HFF-Myc (cell line): ENCODE data around the gene CHODL.

Experiments used
- DNase-seq: peaks from one replicate; pipeline ENCODE4 v3.0.0-alpha.2; 2011; ENCODE audit warnings: low read depth; ENCODE audit errors: extremely low read depth
- H3K4me3 ChIP-seq: replicated peaks from 2 replicates; pipeline ENCODE4 v1.5.1; 2011; ENCODE audit warnings: low read depth, mild to moderate bottlenecking, control low read depth, low read length
- TF ChIP-seq, protein P1 (sequence below): IDR thresholded peaks from 2 replicates; pipeline ENCODE4 v1.5.1; 2012; ENCODE audit warnings: mild to moderate bottlenecking, low read depth, low read length, control low read depth; ENCODE audit errors: missing control alignments

CHODL gene

DNA sequence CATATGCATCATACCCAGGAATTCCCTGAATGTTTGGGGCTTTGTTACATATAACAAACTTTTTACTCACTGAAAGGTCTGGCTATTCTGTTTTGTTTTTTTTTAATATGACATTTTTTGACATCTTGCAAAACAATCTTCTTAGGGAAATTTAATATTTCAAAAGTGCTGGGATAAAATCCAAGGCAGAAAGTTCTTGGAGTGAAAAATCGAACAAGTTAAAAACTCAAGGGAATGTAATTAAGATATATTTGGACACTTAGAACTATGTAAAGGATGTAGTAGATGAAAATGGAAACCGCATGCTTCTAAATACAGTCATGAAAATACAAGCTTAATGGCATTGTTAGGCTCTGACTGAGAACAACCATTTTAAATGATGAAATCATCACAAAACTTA, 8.6 kb downstream of the CHODL start:
- no peak for DNase-seq
- TF ChIP-seq, protein P1, sequence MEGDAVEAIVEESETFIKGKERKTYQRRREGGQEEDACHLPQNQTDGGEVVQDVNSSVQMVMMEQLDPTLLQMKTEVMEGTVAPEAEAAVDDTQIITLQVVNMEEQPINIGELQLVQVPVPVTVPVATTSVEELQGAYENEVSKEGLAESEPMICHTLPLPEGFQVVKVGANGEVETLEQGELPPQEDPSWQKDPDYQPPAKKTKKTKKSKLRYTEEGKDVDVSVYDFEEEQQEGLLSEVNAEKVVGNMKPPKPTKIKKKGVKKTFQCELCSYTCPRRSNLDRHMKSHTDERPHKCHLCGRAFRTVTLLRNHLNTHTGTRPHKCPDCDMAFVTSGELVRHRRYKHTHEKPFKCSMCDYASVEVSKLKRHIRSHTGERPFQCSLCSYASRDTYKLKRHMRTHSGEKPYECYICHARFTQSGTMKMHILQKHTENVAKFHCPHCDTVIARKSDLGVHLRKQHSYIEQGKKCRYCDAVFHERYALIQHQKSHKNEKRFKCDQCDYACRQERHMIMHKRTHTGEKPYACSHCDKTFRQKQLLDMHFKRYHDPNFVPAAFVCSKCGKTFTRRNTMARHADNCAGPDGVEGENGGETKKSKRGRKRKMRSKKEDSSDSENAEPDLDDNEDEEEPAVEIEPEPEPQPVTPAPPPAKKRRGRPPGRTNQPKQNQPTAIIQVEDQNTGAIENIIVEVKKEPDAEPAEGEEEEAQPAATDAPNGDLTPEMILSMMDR = no peak
- H3K4me3 ChIP-seq = no peak overlapping the region

DNA sequence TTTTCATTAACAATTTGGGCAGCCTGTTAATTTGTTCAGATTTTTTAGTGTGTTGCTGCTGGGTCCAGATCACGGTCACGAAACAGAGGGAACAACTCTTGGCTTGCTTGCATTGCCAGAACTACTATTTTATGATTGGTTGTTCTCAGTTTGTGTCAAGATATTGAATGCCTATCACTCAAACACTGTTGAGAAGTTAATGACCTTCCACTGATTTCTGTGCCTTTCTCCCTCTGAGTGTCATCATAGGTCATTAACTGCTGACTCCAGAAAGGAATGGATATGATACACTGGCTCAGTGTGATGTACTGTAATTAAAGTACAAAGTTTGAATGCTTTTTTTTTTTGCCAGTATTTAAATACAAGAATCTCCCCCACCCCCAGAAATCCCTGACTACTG, 9.2 kb downstream of the CHODL start:
- TF ChIP-seq, protein P1 = no peak
- DNase-seq = no peak
- H3K4me3 ChIP-seq = no peak overlapping the region

DNA sequence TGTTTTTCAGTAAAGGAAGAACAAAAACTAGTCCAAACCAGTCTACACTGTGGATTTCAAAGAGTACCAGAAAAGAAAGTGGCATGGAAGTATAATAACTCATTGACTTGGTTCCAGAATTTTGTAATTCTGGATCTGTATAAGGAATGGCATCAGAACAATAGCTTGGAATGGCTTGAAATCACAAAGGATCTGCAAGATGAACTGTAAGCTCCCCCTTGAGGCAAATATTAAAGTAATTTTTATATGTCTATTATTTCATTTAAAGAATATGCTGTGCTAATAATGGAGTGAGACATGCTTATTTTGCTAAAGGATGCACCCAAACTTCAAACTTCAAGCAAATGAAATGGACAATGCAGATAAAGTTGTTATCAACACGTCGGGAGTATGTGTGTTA, 21.3 kb downstream of the CHODL start:
- DNase-seq = no peak
- TF ChIP-seq, protein P1 = no peak
- no peak overlapping the region for H3K4me3 ChIP-seq

DNA sequence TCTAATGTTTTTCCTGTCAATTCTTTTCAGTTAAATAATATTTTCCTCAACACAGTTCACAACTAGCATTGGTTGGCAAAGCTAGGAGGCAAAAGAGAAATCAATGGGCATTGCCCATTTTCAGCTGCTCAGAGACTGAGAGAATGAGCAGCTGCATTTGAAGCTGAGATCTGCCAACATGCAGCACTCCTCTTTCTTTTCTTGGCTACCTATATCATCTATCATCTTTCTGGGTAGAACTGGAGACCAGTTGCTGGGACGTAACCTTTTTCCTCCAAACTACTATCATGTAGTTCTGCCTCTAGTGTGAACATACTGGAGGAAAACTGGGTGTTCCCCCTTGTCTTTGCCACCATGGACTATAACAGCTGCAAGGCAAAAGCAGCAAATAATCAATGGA, 22.9 kb downstream of the CHODL start:
- no peak for DNase-seq
- TF ChIP-seq, protein P1 = no peak
- H3K4me3 ChIP-seq = no peak overlapping the region

DNA sequence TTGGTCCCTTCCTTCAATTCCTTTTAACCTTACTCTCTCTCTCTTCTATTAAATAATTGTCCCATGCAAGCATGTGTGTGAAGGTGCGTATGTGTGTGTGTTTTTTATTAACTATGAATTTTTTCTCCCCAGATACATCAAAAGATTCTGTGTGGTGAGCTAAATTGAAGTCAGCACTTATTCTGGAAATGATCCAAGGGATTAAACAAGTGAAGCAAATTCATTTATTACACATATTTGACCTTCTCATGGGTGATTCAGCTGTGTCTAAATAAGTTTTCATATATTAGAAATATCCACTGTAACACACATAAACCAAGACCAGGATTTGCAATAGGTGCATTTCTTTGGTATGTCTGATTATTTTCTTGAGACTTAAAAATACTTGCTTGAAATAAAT, 24.3 kb downstream of the CHODL start:
- no peak for DNase-seq
- TF ChIP-seq, protein P1 = no peak
- H3K4me3 ChIP-seq = no peak overlapping the region

DNA sequence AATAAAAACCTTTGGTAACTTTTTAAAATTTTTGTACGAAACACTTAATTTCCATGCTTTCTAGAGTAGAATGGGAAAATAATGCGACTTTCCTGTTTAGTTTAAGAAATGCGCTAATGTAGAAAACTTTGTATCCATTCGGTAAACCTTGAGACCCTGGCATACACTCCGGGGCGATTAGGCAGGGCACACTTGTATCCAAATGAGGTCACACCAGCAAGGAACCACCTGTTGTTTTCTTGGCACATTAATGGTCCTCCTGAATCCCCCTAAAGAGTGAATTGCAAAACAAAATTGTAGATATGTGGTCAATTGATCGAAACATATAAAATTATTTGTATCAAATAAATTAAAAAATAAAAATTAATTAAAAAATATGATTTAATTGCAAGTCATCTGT, 25.2 kb downstream of the CHODL start:
- no peak for DNase-seq
- TF ChIP-seq, protein P1 = no peak
- H3K4me3 ChIP-seq = no peak overlapping the region

DNA sequence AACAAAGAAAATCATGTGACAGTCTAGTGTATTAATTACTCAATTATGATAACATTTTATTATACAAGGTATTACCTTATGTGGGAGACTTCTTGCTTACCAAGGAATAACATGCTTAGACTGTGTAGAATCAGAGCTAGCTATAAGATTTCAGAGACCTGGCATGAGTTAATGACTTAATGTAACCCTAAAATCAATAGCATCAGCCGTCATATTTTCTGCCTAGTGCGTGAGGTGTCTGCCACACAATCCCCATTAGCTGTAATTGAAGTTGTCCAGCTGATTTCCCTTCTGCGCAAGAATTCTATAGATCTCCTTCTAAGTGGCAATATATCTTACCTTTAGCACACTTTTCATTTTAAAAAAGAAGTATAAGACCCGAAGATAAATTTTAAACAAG, 28.8 kb downstream of the CHODL start:
- H3K4me3 ChIP-seq = no peak overlapping the region
- TF ChIP-seq, protein P1 = no peak
- DNase-seq = no peak
